HG03432 (cell line): ENCODE data around the gene LIG4.
"Not testable (repeated sequence)": the region's sequence is repeated elsewhere in the genome, so short reads cannot be mapped to it uniquely, and the experiment has no call there.

Experiments
- ATAC-seq: cut with Tn5 transposase; IDR thresholded peaks from one replicate; pipeline ENCODE4 v1.9.1; 2021; ENCODE audit warnings: mild to moderate bottlenecking, moderate library complexity; ENCODE audit not compliant: unreplicated experiment

Gene LIG4

GRCh38 chr13:108215436-108215835, at the start of gene LIG4:
Gene LIG4 (minus strand): TSS chr13:108215536. CDS start chr13:108211268, 4,268 bp downstream.
- ATAC-seq, result peak; percentile 71

- ATAC-seq, result no peak
Observed at GRCh38 chr13:108263621-108264355, 48.5 kb upstream of the LIG4 start.

GRCh38 chr13:108257248-108257647, 41.9 kb upstream of the LIG4 start:
- ATAC-seq, result no peak

GRCh38 chr13:108249150-108249549, 33.8 kb upstream of the LIG4 start:
- peak; percentile 79 for ATAC-seq

- ATAC-seq, result no peak
Observed at GRCh38 chr13:108230377-108230776, 15.0 kb upstream of the LIG4 start.

- peak; percentile 31 for ATAC-seq
Observed at GRCh38 chr13:108227651-108228272, 12.4 kb upstream of the LIG4 start.

- ATAC-seq, result peak; percentile 50
Observed at GRCh38 chr13:108226184-108226583, 10.8 kb upstream of the LIG4 start.

GRCh38 chr13:108225440-108225839, 10.1 kb upstream of the LIG4 start:
- peak; percentile 55 for ATAC-seq

GRCh38 chr13:108223687-108224503, 8.6 kb upstream of the LIG4 start:
- no peak for ATAC-seq

GRCh38 chr13:108220041-108220440, 4.7 kb upstream of the LIG4 start:
- ATAC-seq, result no peak

- peak; percentile 84 for ATAC-seq
Observed at GRCh38 chr13:108218044-108218974, 3.0 kb upstream of the LIG4 start, which contains the start of gene ABHD13. Gene ABHD13 (plus strand): TSS chr13:108218392. CDS start chr13:108229219, 10,827 bp downstream.

- not testable (repeated sequence) for ATAC-seq
Observed at GRCh38 chr13:108217307-108218043, 2.1 kb upstream of the LIG4 start.

- ATAC-seq, result no peak
Observed at GRCh38 chr13:108214441-108215271, 680 bp downstream of the LIG4 start.

- ATAC-seq, result no peak
Observed at GRCh38 chr13:108213946-108214345, 1.4 kb downstream of the LIG4 start.

GRCh38 chr13:108212886-108213285, 2.5 kb downstream of the LIG4 start:
- ATAC-seq, result peak; percentile 49

GRCh38 chr13:108210551-108210950, 4.8 kb downstream of the LIG4 start:
- no peak for ATAC-seq

GRCh38 chr13:108200781-108201398, 14.4 kb downstream of the LIG4 start:
- no peak for ATAC-seq

GRCh38 chr13:108195861-108196260, 19.5 kb downstream of the LIG4 start:
- ATAC-seq, result no peak
